ENCODE data around the gene LY9. TPM values are rescaled to one million over a fixed set of nuclear protein-coding genes. Genes with fewer than 3 reads are reported as not detected.

LY9 gene
- total RNA-seq, 1 donor from 2014 or later: 0.11 TPM

- no peak for TF ChIP-seq CTCF (IDR thresholded peaks at IDR 0.05)
- Histone ChIP-seq H3K27me3 (no peaks in the 10 kb centered on the region), H3K4me1 (no peaks in the 10 kb centered on the region), H3K4me3 (no peak overlapping the region), H3K36me3 (no peaks in the 10 kb centered on the region), H3K9me3 (no peaks in the 10 kb centered on the region), H3K27ac (no peak overlapping the region)
- no peak for DNase-seq (ENCODE audit: low spot score in 2 of 2)
- intact Hi-C loops (cut with DNase I): no loop called here
These were observed 50.3 kb downstream of the LY9 start for GRCh38 chr1:160846281-160846680.

GRCh38 chr1:160850541-160850940 is 54.6 kb downstream of the LY9 start:
- H3K4me1 ChIP-seq: no peaks in the 10 kb centered on the region
- no peak for TF ChIP-seq CTCF (IDR thresholded peaks at IDR 0.05)
- H3K36me3 ChIP-seq: no peaks in the 10 kb centered on the region
- H3K27ac ChIP-seq: no peak overlapping the region
- no peaks in the 10 kb centered on the region for H3K9me3 ChIP-seq
- no peak for DNase-seq (ENCODE audit: low spot score in 2 of 2)
- H3K4me3 ChIP-seq: no peak overlapping the region
- no peaks in the 10 kb centered on the region for H3K27me3 ChIP-seq
- intact Hi-C loops (cut with DNase I): no loop called here

- intact Hi-C loops (cut with DNase I): no loop called here
- H3K4me1 ChIP-seq: no peaks in the 10 kb centered on the region
- H3K27me3 ChIP-seq: no peaks in the 10 kb centered on the region
- TF ChIP-seq CTCF (IDR thresholded peaks at IDR 0.05): no peak
- no peak overlapping the region for H3K4me3 ChIP-seq
- DNase-seq (ENCODE audit: low spot score in 2 of 2): no peak
- no peak overlapping the region for H3K27ac ChIP-seq
- H3K36me3 ChIP-seq: no peaks in the 10 kb centered on the region
- H3K9me3 ChIP-seq: no peaks in the 10 kb centered on the region
These were observed 55.0 kb downstream of the LY9 start for GRCh38 chr1:160850993-160851392.

GRCh38 chr1:160853014-160853413 is 57.0 kb downstream of the LY9 start:
- H3K27ac ChIP-seq: no peak overlapping the region
- TF ChIP-seq CTCF (IDR thresholded peaks at IDR 0.05): no peak
- H3K36me3 ChIP-seq: no peaks in the 10 kb centered on the region
- intact Hi-C loops (cut with DNase I): no loop called here
- no peaks in the 10 kb centered on the region for H3K9me3 ChIP-seq
- H3K27me3 ChIP-seq: no peaks in the 10 kb centered on the region
- no peak for DNase-seq (ENCODE audit: low spot score in 2 of 2)
- H3K4me1 ChIP-seq: no peaks in the 10 kb centered on the region
- H3K4me3 ChIP-seq: no peak overlapping the region

- H3K4me1 ChIP-seq: no peaks in the 10 kb centered on the region
- DNase-seq (ENCODE audit: low spot score in 2 of 2): no peak
- intact Hi-C loops (cut with DNase I): no loop called here
- no peaks in the 10 kb centered on the region for H3K27me3 ChIP-seq
- no peaks in the 10 kb centered on the region for H3K9me3 ChIP-seq
- TF ChIP-seq CTCF (IDR thresholded peaks at IDR 0.05): no peak
- H3K4me3 ChIP-seq: no peak overlapping the region
- H3K27ac ChIP-seq: no peak overlapping the region
- H3K36me3 ChIP-seq: no peaks in the 10 kb centered on the region
These were observed 57.8 kb downstream of the LY9 start for GRCh38 chr1:160853754-160854153.
